Measurements from ENCODE around the gene ADAR.

ADAR gene

GRCh38 chr1:154586231-154586630 lies 21.8 kb downstream of the ADAR start:
- 92 to 95% methylated on average over 10 of the region's 10 CpGs for WGBS, 2 experiments
- Histone ChIP-seq H3K27me3 (ENCODE audit: control insufficient read depth, insufficient read depth, low read length, poor library complexity, severe bottlenecking) (no peaks in the 10 kb centered on the region), H3K9me3 (ENCODE audit: control insufficient read depth, low read length) (no peaks in the 10 kb centered on the region), H3K27ac (ENCODE audit: insufficient read depth, low read depth, low read length, poor library complexity, severe bottlenecking) (no peak overlapping the region), H3K36me3 (ENCODE audit: control insufficient read depth, insufficient read depth, low read length) (peaks cover 92% of the 10 kb centered on the region), H3K4me3 (ENCODE audit: insufficient read depth, low read depth, low read length) (no peak overlapping the region), H3K4me1 (ENCODE audit: control insufficient read depth, insufficient read depth, low read length) (no peaks in the 10 kb centered on the region)

GRCh38 chr1:154584267-154584994 lies 23.6 kb downstream of the ADAR start:
- H3K36me3 ChIP-seq (ENCODE audit: control insufficient read depth, insufficient read depth, low read length), result peaks cover 80% of the 10 kb centered on the region

GRCh38 chr1:154583773-154584172 lies 24.2 kb downstream of the ADAR start:
- Histone ChIP-seq H3K4me1 (ENCODE audit: control insufficient read depth, insufficient read depth, low read length) (no peaks in the 10 kb centered on the region), H3K4me3 (ENCODE audit: insufficient read depth, low read depth, low read length) (no peak overlapping the region), H3K9me3 (ENCODE audit: control insufficient read depth, low read length) (no peaks in the 10 kb centered on the region), H3K27ac (ENCODE audit: insufficient read depth, low read depth, low read length, poor library complexity, severe bottlenecking) (no peak overlapping the region), H3K27me3 (ENCODE audit: control insufficient read depth, insufficient read depth, low read length, poor library complexity, severe bottlenecking) (no peaks in the 10 kb centered on the region), H3K36me3 (ENCODE audit: control insufficient read depth, insufficient read depth, low read length) (peaks cover 79% of the 10 kb centered on the region)
- WGBS, 2 experiments, result 85% methylated on average over 9 of the region's 9 CpGs

More at GRCh38 chr1:154584267-154584994, 23.6 kb downstream of the ADAR start:
- 96 to 97% methylated on average over 9 of the region's 9 CpGs for WGBS, 2 experiments
- Histone ChIP-seq H3K27me3 (ENCODE audit: control insufficient read depth, insufficient read depth, low read length, poor library complexity, severe bottlenecking) (no peaks in the 10 kb centered on the region), H3K27ac (ENCODE audit: insufficient read depth, low read depth, low read length, poor library complexity, severe bottlenecking) (no peak overlapping the region), H3K4me1 (ENCODE audit: control insufficient read depth, insufficient read depth, low read length) (no peaks in the 10 kb centered on the region), H3K9me3 (ENCODE audit: control insufficient read depth, low read length) (no peaks in the 10 kb centered on the region), H3K4me3 (ENCODE audit: insufficient read depth, low read depth, low read length) (no peak overlapping the region)

- Histone ChIP-seq H3K4me1 (ENCODE audit: control insufficient read depth, insufficient read depth, low read length) (no peaks in the 10 kb centered on the region), H3K9me3 (ENCODE audit: control insufficient read depth, low read length) (no peaks in the 10 kb centered on the region), H3K27me3 (ENCODE audit: control insufficient read depth, insufficient read depth, low read length, poor library complexity, severe bottlenecking) (no peaks in the 10 kb centered on the region), H3K27ac (ENCODE audit: insufficient read depth, low read depth, low read length, poor library complexity, severe bottlenecking) (no peak overlapping the region), H3K4me3 (ENCODE audit: insufficient read depth, low read depth, low read length) (no peak overlapping the region), H3K36me3 (ENCODE audit: control insufficient read depth, insufficient read depth, low read length) (peaks cover 75% of the 10 kb centered on the region)
- WGBS, 2 experiments, result 95% methylated on average over 6 of the region's 6 CpGs
Measured at GRCh38 chr1:154582885-154583284, 25.1 kb downstream of the ADAR start.

GRCh38 chr1:154581766-154582165 lies 26.2 kb downstream of the ADAR start:
- Histone ChIP-seq H3K36me3 (ENCODE audit: control insufficient read depth, insufficient read depth, low read length) (peaks cover 64% of the 10 kb centered on the region), H3K4me3 (ENCODE audit: insufficient read depth, low read depth, low read length) (no peak overlapping the region), H3K27me3 (ENCODE audit: control insufficient read depth, insufficient read depth, low read length, poor library complexity, severe bottlenecking) (no peaks in the 10 kb centered on the region), H3K4me1 (ENCODE audit: control insufficient read depth, insufficient read depth, low read length) (no peaks in the 10 kb centered on the region), H3K27ac (ENCODE audit: insufficient read depth, low read depth, low read length, poor library complexity, severe bottlenecking) (no peak overlapping the region), H3K9me3 (ENCODE audit: control insufficient read depth, low read length) (no peaks in the 10 kb centered on the region)
- WGBS, 2 experiments, result 94 to 98% methylated on average over 3 of the region's 3 CpGs

GRCh38 chr1:154579374-154579773 lies 28.6 kb downstream of the ADAR start:
- H3K9me3 ChIP-seq (ENCODE audit: control insufficient read depth, low read length), result no peaks in the 10 kb centered on the region
- 93 to 94% methylated on average over 8 of the region's 8 CpGs for WGBS, 2 experiments
- H3K27ac ChIP-seq (ENCODE audit: insufficient read depth, low read depth, low read length, poor library complexity, severe bottlenecking), result no peak overlapping the region
- peaks cover 45% of the 10 kb centered on the region for H3K36me3 ChIP-seq (ENCODE audit: control insufficient read depth, insufficient read depth, low read length)
- H3K4me1 ChIP-seq (ENCODE audit: control insufficient read depth, insufficient read depth, low read length), result no peaks in the 10 kb centered on the region
- no peaks in the 10 kb centered on the region for H3K27me3 ChIP-seq (ENCODE audit: control insufficient read depth, insufficient read depth, low read length, poor library complexity, severe bottlenecking)
- H3K4me3 ChIP-seq (ENCODE audit: insufficient read depth, low read depth, low read length), result no peak overlapping the region

- Histone ChIP-seq H3K9me3 (ENCODE audit: control insufficient read depth, low read length) (no peaks in the 10 kb centered on the region), H3K27me3 (ENCODE audit: control insufficient read depth, insufficient read depth, low read length, poor library complexity, severe bottlenecking) (no peaks in the 10 kb centered on the region), H3K4me1 (ENCODE audit: control insufficient read depth, insufficient read depth, low read length) (no peaks in the 10 kb centered on the region), H3K4me3 (ENCODE audit: insufficient read depth, low read depth, low read length) (no peak overlapping the region), H3K36me3 (ENCODE audit: control insufficient read depth, insufficient read depth, low read length) (peaks cover 32% of the 10 kb centered on the region), H3K27ac (ENCODE audit: insufficient read depth, low read depth, low read length, poor library complexity, severe bottlenecking) (no peak overlapping the region)
- 94 to 96% methylated on average over 6 of the region's 6 CpGs for WGBS, 2 experiments
Measured at GRCh38 chr1:154578058-154578418, 29.9 kb downstream of the ADAR start.

- H3K27ac ChIP-seq (ENCODE audit: insufficient read depth, low read depth, low read length, poor library complexity, severe bottlenecking), result no peak overlapping the region
- H3K36me3 ChIP-seq (ENCODE audit: control insufficient read depth, insufficient read depth, low read length), result peaks cover 26% of the 10 kb centered on the region
- H3K4me3 ChIP-seq (ENCODE audit: insufficient read depth, low read depth, low read length), result no peak overlapping the region
- no peaks in the 10 kb centered on the region for H3K27me3 ChIP-seq (ENCODE audit: control insufficient read depth, insufficient read depth, low read length, poor library complexity, severe bottlenecking)
- WGBS, 2 experiments, result 91 to 94% methylated on average over 7 of the region's 7 CpGs
- no peaks in the 10 kb centered on the region for H3K9me3 ChIP-seq (ENCODE audit: control insufficient read depth, low read length)
- H3K4me1 ChIP-seq (ENCODE audit: control insufficient read depth, insufficient read depth, low read length), result peaks cover 3% of the 10 kb centered on the region
Measured at GRCh38 chr1:154577346-154578057, 30.5 kb downstream of the ADAR start.

GRCh38 chr1:154575951-154576566 lies 31.9 kb downstream of the ADAR start:
- no peaks in the 10 kb centered on the region for H3K27me3 ChIP-seq (ENCODE audit: control insufficient read depth, insufficient read depth, low read length, poor library complexity, severe bottlenecking)
- H3K4me1 ChIP-seq (ENCODE audit: control insufficient read depth, insufficient read depth, low read length), result peaks cover 4% of the 10 kb centered on the region
- H3K36me3 ChIP-seq (ENCODE audit: control insufficient read depth, insufficient read depth, low read length), result peaks cover 14% of the 10 kb centered on the region
- H3K9me3 ChIP-seq (ENCODE audit: control insufficient read depth, low read length), result no peaks in the 10 kb centered on the region
- H3K4me3 ChIP-seq (ENCODE audit: insufficient read depth, low read depth, low read length), result no peak overlapping the region
- H3K27ac ChIP-seq (ENCODE audit: insufficient read depth, low read depth, low read length, poor library complexity, severe bottlenecking), result no peak overlapping the region
- WGBS, 2 experiments, result 95 to 97% methylated on average over 7 to 8 of the region's 8 CpGs

- no peak overlapping the region for H3K4me3 ChIP-seq (ENCODE audit: insufficient read depth, low read depth, low read length)
- peaks cover 4% of the 10 kb centered on the region for H3K4me1 ChIP-seq (ENCODE audit: control insufficient read depth, insufficient read depth, low read length)
- H3K9me3 ChIP-seq (ENCODE audit: control insufficient read depth, low read length), result no peaks in the 10 kb centered on the region
- H3K36me3 ChIP-seq (ENCODE audit: control insufficient read depth, insufficient read depth, low read length), result peaks cover 10% of the 10 kb centered on the region
- no peaks in the 10 kb centered on the region for H3K27me3 ChIP-seq (ENCODE audit: control insufficient read depth, insufficient read depth, low read length, poor library complexity, severe bottlenecking)
- 93 to 95% methylated on average over 10 of the region's 10 CpGs for WGBS, 2 experiments
- no peak overlapping the region for H3K27ac ChIP-seq (ENCODE audit: insufficient read depth, low read depth, low read length, poor library complexity, severe bottlenecking)
Measured at GRCh38 chr1:154575147-154575927, 32.6 kb downstream of the ADAR start.
